GM23338 (cell line): ENCODE data around the gene MRPL44. TPM values are rescaled to one million over a fixed set of nuclear protein-coding genes. Genes with fewer than 3 reads are reported as not detected.

Experiments used
- ATAC-seq: fragments of 200-7000 bp; cut with Tn5 transposase; 3 replicates; pipeline ENCODE4 v1.9.1; 2020
- DNase-seq: peaks from one replicate; pipeline ENCODE4 v3.0.0-alpha.2; 2015; ENCODE audit warnings: low spot score
- H2AFZ ChIP-seq: fragments of 200-600 bp; sonication (generic); 2 replicates; pipeline ENCODE4 v1.8.0; 2016; ENCODE audit warnings: antibody characterized with exemption, mild to moderate bottlenecking, moderate library complexity
- H3F3A ChIP-seq: fragments of 200-600 bp; sonication (generic); replicated peaks from 2 replicates; pipeline ENCODE4 v1.8.0; 2017; ENCODE audit warnings: antibody characterized with exemption, mixed run types, low read depth
- H3K27ac ChIP-seq: fragments of 200-600 bp; sonication (generic); 2 replicates; pipeline ENCODE4 v1.6.1; 2016; ENCODE audit warnings: low read depth
- H3K27me3 ChIP-seq: fragments of 200-600 bp; sonication (generic); 2 replicates; pipeline ENCODE4 v1.8.0; 2016; ENCODE audit warnings: mild to moderate bottlenecking, mixed run types, moderate library complexity; ENCODE audit not compliant: insufficient read depth
- H3K36me3 ChIP-seq: fragments of 200-600 bp; sonication (generic); 2 replicates; pipeline ENCODE4 v1.8.0; 2016; ENCODE audit warnings: mild to moderate bottlenecking; ENCODE audit not compliant: insufficient read depth
- H3K4me1 ChIP-seq: fragments of 200-600 bp; sonication (generic); 2 replicates; pipeline ENCODE4 v1.8.0; 2016; ENCODE audit warnings: mild to moderate bottlenecking, moderate library complexity; ENCODE audit not compliant: insufficient read depth
- H3K4me2 ChIP-seq: fragments of 200-600 bp; sonication (generic); 2 replicates; pipeline ENCODE4 v1.7.1; 2017; ENCODE audit warnings: mixed run types
- H3K4me3 ChIP-seq: fragments of 200-600 bp; sonication (generic); 2 replicates; pipeline ENCODE4 v1.6.1; 2016; ENCODE audit warnings: mixed run types
- H3K79me2 ChIP-seq: fragments of 200-600 bp; sonication (generic); replicated peaks from 2 replicates; pipeline ENCODE4 v1.8.0; 2017; ENCODE audit warnings: mild to moderate bottlenecking; ENCODE audit not compliant: insufficient read depth
- H3K9me2 ChIP-seq: fragments of 200-600 bp; sonication (generic); 2 replicates; pipeline ENCODE4 v1.8.0; 2017; ENCODE audit not compliant: insufficient read depth
- H4K20me1 ChIP-seq: fragments of 200-600 bp; sonication (generic); replicated peaks from 2 replicates; pipeline ENCODE4 v1.8.0; 2017; ENCODE audit warnings: mild to moderate bottlenecking; ENCODE audit not compliant: insufficient read depth
- H3K27ac Mint-ChIP-seq: 2 replicates; pipeline ENCODE4 v1.8.0; 2020; ENCODE audit warnings: inconsistent platforms, mild to moderate bottlenecking, moderate library complexity, mixed read lengths
- H3K27me3 Mint-ChIP-seq: 3 replicates; pipeline ENCODE4 v1.8.0; 2022; ENCODE audit warnings: low read depth, mild to moderate bottlenecking, moderate library complexity, mixed read lengths, inconsistent platforms; ENCODE audit not compliant: insufficient read depth, poor library complexity
- H3K36me3 Mint-ChIP-seq: 3 replicates; pipeline ENCODE4 v1.8.0; 2021; ENCODE audit warnings: low read depth, mild to moderate bottlenecking, inconsistent platforms, moderate library complexity, mixed read lengths
- H3K4me1 Mint-ChIP-seq: 3 replicates; pipeline ENCODE4 v1.8.0; 2020; ENCODE audit warnings: mild to moderate bottlenecking, inconsistent platforms, mixed read lengths
- H3K4me3 Mint-ChIP-seq: 3 replicates; pipeline ENCODE4 v1.8.0; 2021; ENCODE audit warnings: moderate library complexity, mild to moderate bottlenecking, inconsistent platforms, mixed read lengths
- H3K9me3 Mint-ChIP-seq: 3 replicates; pipeline ENCODE4 v1.8.0; 2020; ENCODE audit warnings: moderate library complexity, mild to moderate bottlenecking, inconsistent platforms, mixed read lengths
- CREB1 ChIP-seq: fragments of 250-450 bp; sonication (Bioruptor Pico); IDR thresholded peaks from 2 replicates; pipeline ENCODE4 v1.5.0; 2020; ENCODE audit warnings: low read depth, mild to moderate bottlenecking, moderate library complexity
- ETS1 ChIP-seq: IDR thresholded peaks from 2 replicates; pipeline ENCODE4 v1.6.1; 2016; ENCODE audit warnings: antibody characterized with exemption
- EZH2 ChIP-seq: fragments of 200-600 bp; sonication (generic); IDR thresholded peaks from one replicate; pipeline ENCODE4 v1.8.0; 2017; ENCODE audit warnings: antibody characterized with exemption, mild to moderate bottlenecking, low read depth; ENCODE audit not compliant: unreplicated experiment
- REST ChIP-seq: IDR thresholded peaks from one replicate; pipeline ENCODE4 v1.6.1; 2018; ENCODE audit warnings: antibody characterized with exemption; ENCODE audit not compliant: unreplicated experiment
- ZNF114 ChIP-seq: fragments of 250-450 bp; sonication (Bioruptor Pico); IDR thresholded peaks from 2 replicates; pipeline ENCODE4 v1.5.0; 2020; ENCODE audit warnings: mild to moderate bottlenecking, moderate library complexity
- ZNF331 ChIP-seq: fragments of 250-450 bp; sonication (Bioruptor Pico); IDR thresholded peaks from 2 replicates; pipeline ENCODE4 v1.5.0; 2020; ENCODE audit warnings: low read depth, mild to moderate bottlenecking, moderate library complexity
- ZNF462 ChIP-seq: fragments of 250-450 bp; sonication (Bioruptor Pico); IDR thresholded peaks from 2 replicates; pipeline ENCODE4 v1.5.0; 2020; ENCODE audit warnings: mild to moderate bottlenecking, moderate library complexity
- polyA plus RNA-seq: library from polyadenylated mRNA; unstranded; fragments of >200 nt; fragmentation: Nextera tagmentation; extraction: Ambion mirVana; gene quantifications from 2 replicates; pipeline ENCODE4 v1.2.1, GENCODE V29; 2016
- total RNA-seq: library from RNA; depleted of rRNA; stranded (reverse); fragments of >200 nt; shearing (Covaris generic); gene quantifications from 2 replicates; pipeline ENCODE4 v1.2.3, GENCODE V29; 2014

The MRPL44 gene
- total and polyA plus RNA-seq, 2 experiments from 2014 or later: 38.4 to 55.8 TPM

- TF ChIP-seq REST: no peak
Measured at GRCh38 chr2:223972656-223973102, 15.4 kb downstream of the MRPL44 start (continued).

- peaks cover 15% of the 10 kb centered on the region; the same call in 2 of the 3 replicates for H3K4me1 Mint-ChIP-seq
- TF ChIP-seq ZNF462 (CRISPR knock-in tag) (no peak), CREB1 (CRISPR knock-in tag) (no peak), ZNF114 (CRISPR knock-in tag) (no peak), REST (no peak), ZNF331 (CRISPR knock-in tag) (no peak), EZH2 (no peak), ETS1 (no peak)
Measured at GRCh38 chr2:223973606-223974005, 16.3 kb downstream of the MRPL44 start.

More at GRCh38 chr2:223973606-223974005, 16.3 kb downstream of the MRPL44 start:
- no peak overlapping the region for H2AFZ ChIP-seq
- peaks cover 2% of the 10 kb centered on the region for H3K27me3 Mint-ChIP-seq
- H3F3A ChIP-seq: no peaks in the 10 kb centered on the region
- H3K27me3 ChIP-seq: no peaks in the 10 kb centered on the region
- H3K27ac ChIP-seq: no peak overlapping the region
- H3K9me3 Mint-ChIP-seq: no peaks in the 10 kb centered on the region
- no peak overlapping the region for H3K4me3 ChIP-seq
- H3K79me2 ChIP-seq: no peaks in the 10 kb centered on the region
- no peaks in the 10 kb centered on the region; the same call in 2 of the 3 replicates for H3K36me3 Mint-ChIP-seq
- H3K36me3 ChIP-seq: peaks cover 3% of the 10 kb centered on the region; the same call in 1 of the 2 replicates
- H3K4me3 Mint-ChIP-seq: no peak overlapping the region
- no peak overlapping the region for H3K4me2 ChIP-seq
- no peaks in the 10 kb centered on the region for H4K20me1 ChIP-seq
- DNase-seq: no peak
- no peak overlapping the region for H3K27ac Mint-ChIP-seq
- ATAC-seq: no peak
- H3K4me1 ChIP-seq: no peaks in the 10 kb centered on the region
- H3K9me2 ChIP-seq: no peaks in the 10 kb centered on the region
